ENCODE results near the gene GALR2.
"Not testable (repeated sequence)": the region's sequence is repeated elsewhere in the genome, so short reads cannot be mapped to it uniquely, and the experiment has no call there.

GALR2 gene

GRCh38 chr17:76054112-76054476 is 20.5 kb upstream of the GALR2 start:
- H3K27ac ChIP-seq: no peak overlapping the region
- no peaks in the 10 kb centered on the region for H3K27me3 ChIP-seq (ENCODE audit: insufficient read depth, low read depth, severe bottlenecking)
- H3K36me3 ChIP-seq: peaks cover 90% of the 10 kb centered on the region
- DNase-seq: no peak
- no peak for TF ChIP-seq CTCF (IDR thresholded peaks at IDR 0.05; ENCODE audit: low read depth, low read length)
- H3K4me3 ChIP-seq (ENCODE audit: low read depth, low read length): no peak overlapping the region
- no peaks in the 10 kb centered on the region for H3K9me3 ChIP-seq (ENCODE audit: severe bottlenecking)

- Histone ChIP-seq H3K27me3 (ENCODE audit: insufficient read depth, low read depth, severe bottlenecking) (no peaks in the 10 kb centered on the region), H3K9me3 (ENCODE audit: severe bottlenecking) (no peaks in the 10 kb centered on the region), H3K4me3 (ENCODE audit: low read depth, low read length) (no peak overlapping the region), H3K36me3 (peaks cover 89% of the 10 kb centered on the region), H3K27ac (no peak overlapping the region)
- DNase-seq: no peak
- peak; percentile 9; the same call in 1 of the 2 replicates for TF ChIP-seq CTCF (IDR thresholded peaks at IDR 0.05; ENCODE audit: low read depth, low read length)
These were observed 17.7 kb upstream of the GALR2 start for GRCh38 chr17:76056882-76057281.

GRCh38 chr17:76058264-76058663 is 16.3 kb upstream of the GALR2 start:
- H3K4me3 ChIP-seq (ENCODE audit: low read depth, low read length); H3K9me3 ChIP-seq (ENCODE audit: severe bottlenecking); H3K27me3 ChIP-seq (ENCODE audit: insufficient read depth, low read depth, severe bottlenecking); DNase-seq; H3K27ac ChIP-seq: not testable (repeated sequence)
- peaks cover 92% of the 10 kb centered on the region for H3K36me3 ChIP-seq

GRCh38 chr17:76063875-76064546 is 10.6 kb upstream of the GALR2 start:
- H3K27me3 ChIP-seq (ENCODE audit: insufficient read depth, low read depth, severe bottlenecking): no peaks in the 10 kb centered on the region
- no peak for DNase-seq
- H3K27ac ChIP-seq: no peak overlapping the region
- H3K4me3 ChIP-seq (ENCODE audit: low read depth, low read length): no peak overlapping the region
- H3K9me3 ChIP-seq (ENCODE audit: severe bottlenecking): no peaks in the 10 kb centered on the region
- no peak for TF ChIP-seq CTCF (IDR thresholded peaks at IDR 0.05; ENCODE audit: low read depth, low read length)
- H3K36me3 ChIP-seq: peaks cover 89% of the 10 kb centered on the region

- Histone ChIP-seq H3K9me3 (ENCODE audit: severe bottlenecking) (no peaks in the 10 kb centered on the region), H3K36me3 (peaks cover 88% of the 10 kb centered on the region), H3K27ac (no peak overlapping the region), H3K4me3 (ENCODE audit: low read depth, low read length) (no peak overlapping the region), H3K27me3 (ENCODE audit: insufficient read depth, low read depth, severe bottlenecking) (no peaks in the 10 kb centered on the region)
- TF ChIP-seq CTCF (IDR thresholded peaks at IDR 0.05; ENCODE audit: low read depth, low read length): no peak
- no peak for DNase-seq
These were observed 8.8 kb upstream of the GALR2 start for GRCh38 chr17:76065775-76066174.

GRCh38 chr17:76071531-76072147 is 2.9 kb upstream of the GALR2 start:
- peak overlapping the region; percentile 84 for H3K27ac ChIP-seq
- peaks cover 15% of the 10 kb centered on the region for H3K27me3 ChIP-seq (ENCODE audit: insufficient read depth, low read depth, severe bottlenecking)
- H3K9me3 ChIP-seq (ENCODE audit: severe bottlenecking): peaks cover 3% of the 10 kb centered on the region
- no peak for DNase-seq
- H3K4me3 ChIP-seq (ENCODE audit: low read depth, low read length): peak overlapping the region; percentile 78
- peaks cover 36% of the 10 kb centered on the region for H3K36me3 ChIP-seq
- TF ChIP-seq CTCF (IDR thresholded peaks at IDR 0.05; ENCODE audit: low read depth, low read length): no peak
